Measurements from ENCODE around the gene CCL3.

DNA sequence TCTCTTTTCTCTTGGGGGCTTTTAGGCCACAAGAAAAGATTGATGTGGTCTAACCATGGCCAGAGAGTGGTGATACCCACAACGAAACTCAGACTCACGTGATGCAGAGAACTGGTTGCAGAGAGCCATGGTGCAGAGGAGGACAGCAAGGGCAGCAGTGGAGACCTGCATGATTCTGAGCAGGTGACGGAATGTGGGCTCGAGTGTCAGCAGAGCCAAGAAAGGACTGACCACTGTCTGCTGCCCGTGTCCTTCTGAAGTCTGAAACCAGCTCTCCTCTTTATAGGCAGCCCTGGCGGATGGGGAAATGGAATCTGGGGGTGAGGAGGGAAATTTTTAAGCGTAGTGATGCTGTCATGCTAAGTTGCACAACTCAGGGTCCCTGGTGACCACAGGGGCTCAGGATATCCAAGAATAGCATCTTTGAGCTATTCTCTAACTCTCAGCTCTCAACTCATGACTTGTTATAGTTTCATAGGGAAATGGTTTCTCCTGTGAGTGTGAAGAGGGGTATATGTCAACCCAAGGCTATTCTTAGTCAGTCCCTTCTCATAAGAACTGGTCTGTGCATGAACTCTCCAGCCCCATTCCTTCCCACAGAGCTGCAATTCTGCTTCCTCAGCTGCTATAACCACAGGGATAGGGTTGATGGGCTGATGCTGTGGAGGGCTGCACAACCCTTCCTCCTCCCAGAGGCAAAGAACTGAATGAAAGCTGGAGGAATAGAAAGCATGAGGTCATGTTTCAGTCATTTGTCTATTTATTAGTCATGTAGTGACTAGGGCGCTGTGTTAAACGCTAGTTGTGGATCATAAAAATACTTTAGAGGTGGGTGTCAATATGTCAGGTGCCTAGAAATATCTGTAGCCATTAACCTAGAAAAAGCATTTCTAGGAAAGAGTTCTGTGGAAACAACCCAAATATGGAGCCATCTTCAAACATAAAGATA lies at the start of gene CCL3:
- no peak for TF ChIP-seq NFIC (IDR thresholded peaks at IDR 0.05)
- no peak for TF ChIP-seq EP300 (IDR thresholded peaks at IDR 0.05; ENCODE audit: borderline replicate concordance)
- TF ChIP-seq TEAD4 (IDR thresholded peaks at IDR 0.05), result no peak
- TF ChIP-seq CREB1 (IDR thresholded peaks at IDR 0.05; ENCODE audit: low read depth), result no peak
- no peak for TF ChIP-seq MAX (IDR thresholded peaks at IDR 0.05)
- TF ChIP-seq TAF1 (IDR thresholded peaks at IDR 0.05; ENCODE audit: low read depth), result no peak
- TF ChIP-seq ZBTB7A (IDR thresholded peaks at IDR 0.05; ENCODE audit: low read depth), result no peak
- TF ChIP-seq, protein P1, sequence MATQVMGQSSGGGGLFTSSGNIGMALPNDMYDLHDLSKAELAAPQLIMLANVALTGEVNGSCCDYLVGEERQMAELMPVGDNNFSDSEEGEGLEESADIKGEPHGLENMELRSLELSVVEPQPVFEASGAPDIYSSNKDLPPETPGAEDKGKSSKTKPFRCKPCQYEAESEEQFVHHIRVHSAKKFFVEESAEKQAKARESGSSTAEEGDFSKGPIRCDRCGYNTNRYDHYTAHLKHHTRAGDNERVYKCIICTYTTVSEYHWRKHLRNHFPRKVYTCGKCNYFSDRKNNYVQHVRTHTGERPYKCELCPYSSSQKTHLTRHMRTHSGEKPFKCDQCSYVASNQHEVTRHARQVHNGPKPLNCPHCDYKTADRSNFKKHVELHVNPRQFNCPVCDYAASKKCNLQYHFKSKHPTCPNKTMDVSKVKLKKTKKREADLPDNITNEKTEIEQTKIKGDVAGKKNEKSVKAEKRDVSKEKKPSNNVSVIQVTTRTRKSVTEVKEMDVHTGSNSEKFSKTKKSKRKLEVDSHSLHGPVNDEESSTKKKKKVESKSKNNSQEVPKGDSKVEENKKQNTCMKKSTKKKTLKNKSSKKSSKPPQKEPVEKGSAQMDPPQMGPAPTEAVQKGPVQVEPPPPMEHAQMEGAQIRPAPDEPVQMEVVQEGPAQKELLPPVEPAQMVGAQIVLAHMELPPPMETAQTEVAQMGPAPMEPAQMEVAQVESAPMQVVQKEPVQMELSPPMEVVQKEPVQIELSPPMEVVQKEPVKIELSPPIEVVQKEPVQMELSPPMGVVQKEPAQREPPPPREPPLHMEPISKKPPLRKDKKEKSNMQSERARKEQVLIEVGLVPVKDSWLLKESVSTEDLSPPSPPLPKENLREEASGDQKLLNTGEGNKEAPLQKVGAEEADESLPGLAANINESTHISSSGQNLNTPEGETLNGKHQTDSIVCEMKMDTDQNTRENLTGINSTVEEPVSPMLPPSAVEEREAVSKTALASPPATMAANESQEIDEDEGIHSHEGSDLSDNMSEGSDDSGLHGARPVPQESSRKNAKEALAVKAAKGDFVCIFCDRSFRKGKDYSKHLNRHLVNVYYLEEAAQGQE (IDR thresholded peaks at IDR 0.05; ENCODE audit: low read depth), result no peak
